Measurements from ENCODE around the gene CLNK.

Gene CLNK

DNA sequence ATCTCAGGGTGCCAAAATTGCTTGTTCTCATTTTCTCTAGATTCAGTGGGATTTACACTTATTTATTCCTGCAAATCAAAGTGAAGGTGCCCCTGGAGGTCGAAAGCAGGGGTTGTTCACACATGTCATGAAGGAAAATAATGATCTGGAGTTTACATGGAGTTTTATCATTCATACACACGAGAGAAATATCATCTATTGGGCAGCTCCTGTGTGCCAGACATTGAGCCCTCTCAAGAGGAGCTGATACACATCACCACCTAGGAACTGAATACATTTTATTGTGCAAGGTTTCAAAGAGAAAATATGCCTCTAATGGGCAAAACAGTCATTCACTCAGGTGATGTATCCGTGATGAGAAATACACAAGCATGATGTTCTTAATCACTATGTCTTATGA, 23.5 kb downstream of the CLNK start:
- no peaks in the 10 kb centered on the region for H3K36me3 ChIP-seq
- TF ChIP-seq, protein P1, sequence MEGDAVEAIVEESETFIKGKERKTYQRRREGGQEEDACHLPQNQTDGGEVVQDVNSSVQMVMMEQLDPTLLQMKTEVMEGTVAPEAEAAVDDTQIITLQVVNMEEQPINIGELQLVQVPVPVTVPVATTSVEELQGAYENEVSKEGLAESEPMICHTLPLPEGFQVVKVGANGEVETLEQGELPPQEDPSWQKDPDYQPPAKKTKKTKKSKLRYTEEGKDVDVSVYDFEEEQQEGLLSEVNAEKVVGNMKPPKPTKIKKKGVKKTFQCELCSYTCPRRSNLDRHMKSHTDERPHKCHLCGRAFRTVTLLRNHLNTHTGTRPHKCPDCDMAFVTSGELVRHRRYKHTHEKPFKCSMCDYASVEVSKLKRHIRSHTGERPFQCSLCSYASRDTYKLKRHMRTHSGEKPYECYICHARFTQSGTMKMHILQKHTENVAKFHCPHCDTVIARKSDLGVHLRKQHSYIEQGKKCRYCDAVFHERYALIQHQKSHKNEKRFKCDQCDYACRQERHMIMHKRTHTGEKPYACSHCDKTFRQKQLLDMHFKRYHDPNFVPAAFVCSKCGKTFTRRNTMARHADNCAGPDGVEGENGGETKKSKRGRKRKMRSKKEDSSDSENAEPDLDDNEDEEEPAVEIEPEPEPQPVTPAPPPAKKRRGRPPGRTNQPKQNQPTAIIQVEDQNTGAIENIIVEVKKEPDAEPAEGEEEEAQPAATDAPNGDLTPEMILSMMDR (IDR thresholded peaks at IDR 0.05) = no peak
- no peak overlapping the region for H3K27ac ChIP-seq
- no peak overlapping the region for H3K4me3 ChIP-seq
- no peaks in the 10 kb centered on the region for H3K9me3 ChIP-seq
- peaks cover 0 to 5% (median 0%) of the 10 kb centered on the region in 4 donors for H3K4me1 ChIP-seq
- intact Hi-C loops (cut with DNase I; ENCODE audit: low total_unique reads) = no loop called here
- no peak for DNase-seq
- H3K27me3 ChIP-seq = no peaks in the 10 kb centered on the region

- Histone ChIP-seq H3K27me3 (no peaks in the 10 kb centered on the region), H3K9me3 (no peaks in the 10 kb centered on the region), H3K4me3 (no peak overlapping the region), H3K27ac (no peak overlapping the region), H3K4me1 (peaks cover 0 to under 1% (median 0%) of the 10 kb centered on the region in 4 donors), H3K36me3 (no peaks in the 10 kb centered on the region)
- intact Hi-C loops (cut with DNase I; ENCODE audit: low total_unique reads) = no loop called here
- DNase-seq = no peak
- TF ChIP-seq, protein P1 (IDR thresholded peaks at IDR 0.05) = no peak
Measured at GRCh38 chr4:10659251-10659650, 25.3 kb downstream of the CLNK start.

GRCh38 chr4:10656988-10657387, 27.6 kb downstream of the CLNK start:
- DNase-seq = no peak
- TF ChIP-seq, protein P1 (IDR thresholded peaks at IDR 0.05) = no peak
- Histone ChIP-seq H3K27ac (no peak overlapping the region), H3K4me3 (no peak overlapping the region), H3K27me3 (no peaks in the 10 kb centered on the region), H3K36me3 (no peaks in the 10 kb centered on the region), H3K9me3 (no peaks in the 10 kb centered on the region), H3K4me1 (no peaks in the 10 kb centered on the region)
- intact Hi-C loops (cut with DNase I; ENCODE audit: low total_unique reads) = no loop called here

- intact Hi-C loops (cut with DNase I; ENCODE audit: low total_unique reads) = no loop called here
- no peaks in the 10 kb centered on the region for H3K36me3 ChIP-seq
- no peaks in the 10 kb centered on the region for H3K27me3 ChIP-seq
- no peak overlapping the region for H3K4me3 ChIP-seq
- H3K27ac ChIP-seq = no peak overlapping the region
- no peak for DNase-seq
- H3K4me1 ChIP-seq = no peaks in the 10 kb centered on the region
- TF ChIP-seq, protein P1 (IDR thresholded peaks at IDR 0.05) = no peak
- no peaks in the 10 kb centered on the region for H3K9me3 ChIP-seq
Measured at GRCh38 chr4:10656420-10656819, 28.1 kb downstream of the CLNK start.

DNA sequence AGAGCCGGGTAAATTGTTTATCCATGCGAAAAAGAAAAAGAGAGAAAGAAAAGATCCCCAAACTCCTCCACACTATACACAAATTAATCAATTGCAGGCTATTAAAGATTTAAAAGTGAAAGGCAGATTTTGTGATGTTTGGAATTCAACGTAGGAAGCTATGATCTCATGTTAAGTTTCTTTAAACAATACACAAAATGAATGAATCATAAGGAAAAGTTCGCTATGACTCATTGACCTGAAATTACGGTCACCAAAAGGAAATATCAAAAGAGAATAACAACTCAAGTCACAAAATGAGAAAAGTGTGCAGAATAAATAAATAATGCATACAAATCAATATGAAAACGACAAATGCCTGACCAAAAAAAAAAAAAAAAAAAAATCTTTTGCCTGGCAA, 28.6 kb downstream of the CLNK start:
- H3K27ac ChIP-seq = no peak overlapping the region
- TF ChIP-seq, protein P1 (IDR thresholded peaks at IDR 0.05) = no peak

DNA sequence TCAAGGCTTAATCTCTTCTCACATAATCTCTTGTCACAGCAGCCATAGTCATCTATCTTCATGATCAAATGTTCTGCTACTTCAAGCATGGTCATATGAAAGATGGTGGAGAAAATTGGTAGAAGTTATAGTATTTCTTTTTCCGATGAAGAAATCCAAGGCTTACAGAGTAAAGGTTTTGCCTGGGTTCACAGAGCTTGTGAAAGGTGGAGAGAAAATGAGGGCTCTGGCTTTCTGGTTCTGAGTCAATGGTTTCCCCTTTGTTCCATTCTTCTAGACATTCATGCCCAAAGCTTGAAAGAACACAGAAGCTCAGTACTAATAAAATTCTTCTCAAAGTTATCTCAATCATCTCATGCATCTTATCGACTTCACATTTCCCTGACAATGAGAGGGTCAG, 36.1 kb downstream of the CLNK start:
- H3K27ac ChIP-seq = no peak overlapping the region
- DNase-seq = no peak
- H3K9me3 ChIP-seq = peaks cover 0 to 2% (median 0%) of the 10 kb centered on the region in 3 donors
- no peaks in the 10 kb centered on the region for H3K36me3 ChIP-seq
- TF ChIP-seq, protein P1 (IDR thresholded peaks at IDR 0.05) = no peak
- H3K4me1 ChIP-seq = no peaks in the 10 kb centered on the region
- H3K4me3 ChIP-seq = no peak overlapping the region
- intact Hi-C loops (cut with DNase I; ENCODE audit: low total_unique reads) = no loop called here
- H3K27me3 ChIP-seq = no peaks in the 10 kb centered on the region

More for the DNA sequence above, 28.6 kb downstream of the CLNK start:
- Histone ChIP-seq H3K4me1 (no peaks in the 10 kb centered on the region), H3K36me3 (no peaks in the 10 kb centered on the region), H3K27me3 (no peaks in the 10 kb centered on the region), H3K9me3 (no peaks in the 10 kb centered on the region), H3K4me3 (no peak overlapping the region)
- intact Hi-C loops (cut with DNase I; ENCODE audit: low total_unique reads) = no loop called here
- DNase-seq = no peak

Measured in tibial artery (tissue), 4 donors.